ENCODE measurements around the gene HTR7.

DNA sequence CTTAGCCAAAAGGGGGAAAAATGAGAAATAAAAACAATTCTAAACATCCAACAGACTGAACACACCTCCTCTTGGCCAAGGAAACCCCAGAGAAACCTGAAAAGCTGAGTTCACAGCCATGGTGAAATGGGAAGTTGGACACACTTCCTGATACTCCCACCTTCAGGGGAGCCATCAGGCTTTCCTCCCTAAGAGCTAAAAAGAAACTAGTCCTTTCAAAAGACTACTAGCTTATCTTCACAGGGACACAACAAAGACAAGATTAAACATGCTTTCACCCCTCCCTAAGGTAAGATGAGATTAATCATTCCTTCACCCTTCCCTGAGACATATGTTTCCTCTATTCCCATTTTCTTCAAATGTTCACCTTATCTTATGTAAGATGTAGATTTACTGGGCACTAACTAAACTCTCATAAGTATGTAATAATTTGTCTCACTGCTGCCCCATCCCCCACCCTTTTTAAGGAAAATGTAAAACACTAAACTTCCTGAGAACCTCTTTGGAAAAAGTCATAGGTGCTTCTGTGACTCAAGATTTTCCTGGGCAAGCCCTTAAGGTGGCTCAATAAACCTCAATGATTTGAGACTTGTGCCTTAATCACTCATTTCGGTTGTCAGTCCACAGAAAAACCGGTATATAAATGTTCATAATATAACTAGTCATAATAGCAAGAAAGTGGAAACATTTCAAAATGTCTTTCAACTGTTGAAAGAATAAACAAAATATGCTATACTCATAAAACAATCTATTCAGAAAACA lies 40.5 kb downstream of the HTR7 start:
- TF ChIP-seq POLR2AphosphoS5 (IDR thresholded peaks at IDR 0.05; ENCODE audit: low read depth, low read length) (no peak), SIN3A (IDR thresholded peaks at IDR 0.05; ENCODE audit: borderline replicate concordance, insufficient read depth, low read length) (no peak), TAF1 (IDR thresholded peaks at IDR 0.05; ENCODE audit: borderline replicate concordance, insufficient read depth, low read length) (no peak)
- TF ChIP-seq, protein P1, sequence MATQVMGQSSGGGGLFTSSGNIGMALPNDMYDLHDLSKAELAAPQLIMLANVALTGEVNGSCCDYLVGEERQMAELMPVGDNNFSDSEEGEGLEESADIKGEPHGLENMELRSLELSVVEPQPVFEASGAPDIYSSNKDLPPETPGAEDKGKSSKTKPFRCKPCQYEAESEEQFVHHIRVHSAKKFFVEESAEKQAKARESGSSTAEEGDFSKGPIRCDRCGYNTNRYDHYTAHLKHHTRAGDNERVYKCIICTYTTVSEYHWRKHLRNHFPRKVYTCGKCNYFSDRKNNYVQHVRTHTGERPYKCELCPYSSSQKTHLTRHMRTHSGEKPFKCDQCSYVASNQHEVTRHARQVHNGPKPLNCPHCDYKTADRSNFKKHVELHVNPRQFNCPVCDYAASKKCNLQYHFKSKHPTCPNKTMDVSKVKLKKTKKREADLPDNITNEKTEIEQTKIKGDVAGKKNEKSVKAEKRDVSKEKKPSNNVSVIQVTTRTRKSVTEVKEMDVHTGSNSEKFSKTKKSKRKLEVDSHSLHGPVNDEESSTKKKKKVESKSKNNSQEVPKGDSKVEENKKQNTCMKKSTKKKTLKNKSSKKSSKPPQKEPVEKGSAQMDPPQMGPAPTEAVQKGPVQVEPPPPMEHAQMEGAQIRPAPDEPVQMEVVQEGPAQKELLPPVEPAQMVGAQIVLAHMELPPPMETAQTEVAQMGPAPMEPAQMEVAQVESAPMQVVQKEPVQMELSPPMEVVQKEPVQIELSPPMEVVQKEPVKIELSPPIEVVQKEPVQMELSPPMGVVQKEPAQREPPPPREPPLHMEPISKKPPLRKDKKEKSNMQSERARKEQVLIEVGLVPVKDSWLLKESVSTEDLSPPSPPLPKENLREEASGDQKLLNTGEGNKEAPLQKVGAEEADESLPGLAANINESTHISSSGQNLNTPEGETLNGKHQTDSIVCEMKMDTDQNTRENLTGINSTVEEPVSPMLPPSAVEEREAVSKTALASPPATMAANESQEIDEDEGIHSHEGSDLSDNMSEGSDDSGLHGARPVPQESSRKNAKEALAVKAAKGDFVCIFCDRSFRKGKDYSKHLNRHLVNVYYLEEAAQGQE (IDR thresholded peaks at IDR 0.05; ENCODE audit: insufficient read depth in 1 of 2, low read depth in 2 of 2, low read length in 2 of 2), result no peak
